Left cardiac atrium (tissue), 4 donors: ENCODE measurements around the gene ADM2. TPM values are rescaled to one million over a fixed set of nuclear protein-coding genes. Genes with fewer than 3 reads are reported as not detected.
"Not testable (repeated sequence)": the region's sequence is repeated elsewhere in the genome, so short reads cannot be mapped to it uniquely, and the experiment has no call there.

Source experiments
- ATAC-seq, 2 donors: fragments of 200-7000 bp; cut with Tn5 transposase; one replicate each; pipeline ENCODE4 v1.9.1; 2020; ENCODE audit warnings: mild to moderate bottlenecking in 2 of 2, moderate library complexity in 2 of 2
- DNase-seq: peaks from one replicate; pipeline ENCODE4 v3.0.0-alpha.2; 2020
- intact Hi-C, 2 donors: fragments of 100-400 bp; cut with DNase I; formaldehyde crosslinking; loops; one replicate each; pipeline versions ENCODE4 v1.14.1 to v1.15.1; 2022 to 2023
- long read RNA-seq: library from polyadenylated mRNA; unstranded; transcript quantifications from one replicate; pipeline ENCODE4 v2.0.0, GENCODE V29; 2021
- total RNA-seq, 2 donors: library from RNA; stranded (reverse); fragmentation: NEBNext Ultra II Directional; extraction: Animal tissue kit (Norgen Biotek cat#: 25700); gene quantifications; one replicate each; pipeline ENCODE4 v1.2.1, GENCODE V29; 2021
- donor health status: DM: no; HTN: yes; CAD: no.
- donor health status: DM: no; HTN: yes; CAD: no; lungs with severe emphysema.
- donor health status: DM: yes; HTN: yes; CAD: no.
- donor health status: Dilated cardiomyopathy.

The ADM2 gene
- under 1 TPM; 0.15 to 0.52 TPM for total RNA-seq
- long read RNA-seq, result 0 reads

- intact Hi-C loops, result no loop called here
- ATAC-seq (peak; percentile 46 to 52), DNase-seq (no peak)
Measured at GRCh38 chr22:50481440-50482106, at the start of gene ADM2. ADM2 (plus strand) TSS chr22:50481543; CDS start chr22:50481848, 305 bp downstream.

- DNase-seq (no peak), ATAC-seq (no peak)
- intact Hi-C loops, result no loop called here
Measured at GRCh38 chr22:50432131-50432876, 49.0 kb upstream of the ADM2 start.

GRCh38 chr22:50432877-50433510 is 48.3 kb upstream of the ADM2 start:
- ATAC-seq, intact Hi-C loops, DNase-seq: not testable (repeated sequence)

GRCh38 chr22:50434849-50435248 is 46.5 kb upstream of the ADM2 start:
- DNase-seq, result no peak
- ATAC-seq, result no peak
- intact Hi-C loops, result no loop called here

GRCh38 chr22:50435291-50436014 is 45.9 kb upstream of the ADM2 start:
- DNase-seq (peak; percentile 23), ATAC-seq (no peak)
- intact Hi-C loops, result no loop called here

GRCh38 chr22:50436015-50436830 is 45.1 kb upstream of the ADM2 start:
- intact Hi-C loops, result no loop called here
- DNase-seq, result no peak

GRCh38 chr22:50436841-50437341 is 44.5 kb upstream of the ADM2 start:
- no peak for DNase-seq
- intact Hi-C loops, result no loop called here
- ATAC-seq, result no peak

More at GRCh38 chr22:50436015-50436830, 45.1 kb upstream of the ADM2 start:
- no peak for ATAC-seq

- ATAC-seq (no peak), DNase-seq (no peak)
Measured at GRCh38 chr22:50437511-50438304, 43.6 kb upstream of the ADM2 start.

GRCh38 chr22:50438305-50439275 is 42.8 kb upstream of the ADM2 start:
- DNase-seq, result peak; percentile 23
- no peak for ATAC-seq
- intact Hi-C loops, result no loop called here

More at GRCh38 chr22:50437511-50438304, 43.6 kb upstream of the ADM2 start:
- intact Hi-C loops, result no loop called here

- no peak for ATAC-seq
- intact Hi-C loops, result no loop called here
- DNase-seq, result peak; percentile 23
Measured at GRCh38 chr22:50439314-50439870, 42.0 kb upstream of the ADM2 start.

- ATAC-seq (no peak), DNase-seq (peak; percentile 20)
- intact Hi-C loops, result no loop called here
Measured at GRCh38 chr22:50439871-50440331, 41.4 kb upstream of the ADM2 start.

- intact Hi-C loops, result no loop called here
- DNase-seq, result peak; percentile 23
Measured at GRCh38 chr22:50440544-50441249, 40.6 kb upstream of the ADM2 start.

GRCh38 chr22:50441428-50441993 is 39.8 kb upstream of the ADM2 start:
- DNase-seq, result peak; percentile 29
- intact Hi-C loops, result no loop called here
- ATAC-seq, result no peak

More at GRCh38 chr22:50440544-50441249, 40.6 kb upstream of the ADM2 start:
- ATAC-seq, result no peak

- ATAC-seq (no peak), DNase-seq (no peak)
- intact Hi-C loops, result no loop called here
Measured at GRCh38 chr22:50443197-50443596, 38.1 kb upstream of the ADM2 start.
